Activated T-cell treated with anti-CD3 and anti-CD28 coated beads for 24 hours (primary cell): ENCODE data around the gene CIDEA.
A peak's percentile ranks its signal among the peaks of the same experiment; 100 is the strongest.
"Not testable (repeated sequence)": the region's sequence is repeated elsewhere in the genome, so short reads cannot be mapped to it uniquely, and the experiment has no call there.

Source experiments
- DNase-seq: peaks from one replicate; pipeline ENCODE4 v3.0.0-alpha.2; 2020; ENCODE audit warnings: low read depth

The CIDEA gene

GRCh38 chr18:12254136-12254819, at the start of gene CIDEA:
CIDEA (plus strand) TSS chr18:12254361; CDS start chr18:12254384, 23 bp downstream.
- no peak for DNase-seq

GRCh38 chr18:12208296-12209153, 45.6 kb upstream of the CIDEA start:
- DNase-seq: not testable (repeated sequence)

GRCh38 chr18:12212308-12212707, 41.9 kb upstream of the CIDEA start:
- DNase-seq: not testable (repeated sequence)

GRCh38 chr18:12214296-12215005, 39.7 kb upstream of the CIDEA start:
- DNase-seq: not testable (repeated sequence)

GRCh38 chr18:12216471-12216870, 37.7 kb upstream of the CIDEA start:
- not testable (repeated sequence) for DNase-seq

GRCh38 chr18:12218603-12219002, 35.6 kb upstream of the CIDEA start:
- not testable (repeated sequence) for DNase-seq

- not testable (repeated sequence) for DNase-seq
Observed at GRCh38 chr18:12222041-12222440, 32.1 kb upstream of the CIDEA start.

GRCh38 chr18:12223326-12223725, 30.8 kb upstream of the CIDEA start:
- not testable (repeated sequence) for DNase-seq

GRCh38 chr18:12226807-12227206, 27.4 kb upstream of the CIDEA start:
- DNase-seq: not testable (repeated sequence)

- not testable (repeated sequence) for DNase-seq
Observed at GRCh38 chr18:12227399-12228186, 26.6 kb upstream of the CIDEA start.

- DNase-seq: not testable (repeated sequence)
Observed at GRCh38 chr18:12228308-12228707, 25.9 kb upstream of the CIDEA start.

GRCh38 chr18:12230561-12230960, 23.6 kb upstream of the CIDEA start:
- not testable (repeated sequence) for DNase-seq

GRCh38 chr18:12231040-12231882, 22.9 kb upstream of the CIDEA start:
- DNase-seq: no peak

- DNase-seq: no peak
Observed at GRCh38 chr18:12231986-12232385, 22.2 kb upstream of the CIDEA start.

GRCh38 chr18:12233378-12233777, 20.8 kb upstream of the CIDEA start:
- no peak for DNase-seq

- no peak for DNase-seq
Observed at GRCh38 chr18:12234451-12235190, 19.5 kb upstream of the CIDEA start.

GRCh38 chr18:12236141-12236540, 18.0 kb upstream of the CIDEA start:
- DNase-seq: no peak

- DNase-seq: peak; percentile 64
Observed at GRCh38 chr18:12236934-12237832, 17.0 kb upstream of the CIDEA start.

- DNase-seq: no peak
Observed at GRCh38 chr18:12238826-12239225, 15.3 kb upstream of the CIDEA start.
